ENCODE data around the gene TAS2R1.

TAS2R1 gene

GRCh38 chr5:9582406-9582805 lies 47.7 kb downstream of the TAS2R1 start:
- FAIRE-seq, result no peak

Measured in colon (tissue), 2 donors.